ENCODE measurements around the gene AKT1.

AKT1 gene

GRCh38 chr14:104798300-104799243 is 3.0 kb upstream of the AKT1 start:
- no peak for DNase-seq

GRCh38 chr14:104797115-104798044 is 1.8 kb upstream of the AKT1 start:
- DNase-seq: no peak

- no peak for DNase-seq
These were observed 1.1 kb upstream of the AKT1 start for GRCh38 chr14:104796687-104797081.

- peak; percentile 75 for DNase-seq
These were observed 486 bp upstream of the AKT1 start for GRCh38 chr14:104795781-104796686.

- DNase-seq: no peak
These were observed 936 bp downstream of the AKT1 start for GRCh38 chr14:104794631-104794992.

- peak; percentile 59 for DNase-seq
These were observed 1.4 kb downstream of the AKT1 start for GRCh38 chr14:104794099-104794498.

GRCh38 chr14:104793703-104793959 is 1.9 kb downstream of the AKT1 start:
- no peak for DNase-seq

- no peak for DNase-seq
These were observed 2.4 kb downstream of the AKT1 start for GRCh38 chr14:104792945-104793702.

GRCh38 chr14:104792101-104792884 is 3.3 kb downstream of the AKT1 start:
- DNase-seq: no peak

GRCh38 chr14:104791425-104791824 is 4.1 kb downstream of the AKT1 start:
- no peak for DNase-seq

GRCh38 chr14:104789752-104790743 is 5.5 kb downstream of the AKT1 start:
- DNase-seq: no peak

- DNase-seq: no peak
These were observed 6.5 kb downstream of the AKT1 start for GRCh38 chr14:104788873-104789663.

GRCh38 chr14:104788161-104788818 is 7.3 kb downstream of the AKT1 start:
- DNase-seq: no peak

GRCh38 chr14:104787736-104788135 is 7.8 kb downstream of the AKT1 start:
- no peak for DNase-seq

GRCh38 chr14:104786726-104787675 is 8.5 kb downstream of the AKT1 start:
- no peak for DNase-seq

GRCh38 chr14:104786091-104786586 is 9.4 kb downstream of the AKT1 start:
- no peak for DNase-seq

- no peak for DNase-seq
These were observed 9.9 kb downstream of the AKT1 start for GRCh38 chr14:104785708-104786080.
